Stimulated activated CD4-positive, alpha-beta T cell treated with anti-CD3 and anti-CD28 coated beads, Interleukin-15, amount 100 ng/mL, for 48 hours (primary cell): ENCODE data around the gene TSSC4.

Source experiments
- DNase-seq, 2 donors: peaks; one replicate each; pipeline ENCODE4 v3.0.0-alpha.2; 2020; ENCODE audit warnings: low read depth in 2 of 2

The TSSC4 gene

GRCh38 chr11:2369320-2369719, 31.2 kb upstream of the TSSC4 start:
- DNase-seq, result no peak

DNA sequence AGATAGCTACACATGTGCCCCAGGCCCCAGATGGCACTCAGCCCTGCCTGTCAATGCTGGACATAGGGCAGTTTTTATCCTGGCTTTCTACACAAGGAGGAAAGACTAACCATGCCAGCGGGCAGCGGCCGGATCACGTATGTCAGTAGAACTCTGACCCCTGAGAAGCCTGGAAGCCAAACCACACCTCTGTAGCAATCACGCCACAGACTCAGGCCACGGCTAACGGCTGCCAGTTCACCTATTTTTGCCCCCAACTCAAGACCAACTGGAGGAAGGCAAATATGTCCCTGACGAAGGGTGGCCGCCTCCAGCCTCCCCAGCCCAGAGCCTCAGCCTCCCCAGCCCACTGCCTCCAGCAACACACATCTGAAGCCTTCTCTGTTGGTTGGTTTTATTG, 30.7 kb upstream of the TSSC4 start:
- DNase-seq, result no peak

DNA sequence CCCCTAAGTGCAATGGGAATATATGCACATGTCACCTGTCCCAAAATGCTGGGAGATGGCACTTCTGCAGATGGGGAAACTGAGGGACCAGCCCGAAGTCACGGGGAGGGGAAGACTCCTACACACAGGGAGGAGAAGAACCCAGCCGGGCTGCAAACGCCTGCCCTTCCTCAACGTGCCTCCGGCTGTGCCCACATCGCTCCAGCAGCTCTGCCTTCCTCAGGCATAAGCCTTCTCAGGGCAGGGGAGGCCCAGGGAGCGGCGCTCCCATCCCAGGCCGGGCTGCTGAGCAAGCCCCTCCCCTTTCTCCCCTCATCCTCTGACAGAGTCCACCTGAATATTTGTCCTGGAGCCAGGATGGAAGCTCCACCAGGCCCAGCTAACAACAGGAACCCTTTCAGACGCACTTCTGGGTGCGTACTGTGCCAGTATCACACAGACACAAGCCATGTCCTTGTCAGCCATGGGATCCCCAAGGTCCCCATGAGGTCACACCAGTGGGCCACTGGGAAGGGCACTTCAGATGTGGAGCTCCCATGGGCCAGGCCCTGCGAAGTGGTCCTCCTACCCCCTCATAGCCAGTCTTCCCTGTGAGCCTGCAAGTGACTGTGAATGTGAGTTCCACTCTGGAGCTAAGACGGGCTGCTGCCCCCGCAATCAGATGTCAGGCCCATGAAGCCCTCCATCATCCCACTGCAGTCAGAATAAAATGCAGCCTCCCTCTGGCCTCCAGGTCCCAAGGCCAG, 25.9 kb upstream of the TSSC4 start:
- no peak for DNase-seq

GRCh38 chr11:2375341-2375853, 25.2 kb upstream of the TSSC4 start:
- DNase-seq, result no peak

DNA sequence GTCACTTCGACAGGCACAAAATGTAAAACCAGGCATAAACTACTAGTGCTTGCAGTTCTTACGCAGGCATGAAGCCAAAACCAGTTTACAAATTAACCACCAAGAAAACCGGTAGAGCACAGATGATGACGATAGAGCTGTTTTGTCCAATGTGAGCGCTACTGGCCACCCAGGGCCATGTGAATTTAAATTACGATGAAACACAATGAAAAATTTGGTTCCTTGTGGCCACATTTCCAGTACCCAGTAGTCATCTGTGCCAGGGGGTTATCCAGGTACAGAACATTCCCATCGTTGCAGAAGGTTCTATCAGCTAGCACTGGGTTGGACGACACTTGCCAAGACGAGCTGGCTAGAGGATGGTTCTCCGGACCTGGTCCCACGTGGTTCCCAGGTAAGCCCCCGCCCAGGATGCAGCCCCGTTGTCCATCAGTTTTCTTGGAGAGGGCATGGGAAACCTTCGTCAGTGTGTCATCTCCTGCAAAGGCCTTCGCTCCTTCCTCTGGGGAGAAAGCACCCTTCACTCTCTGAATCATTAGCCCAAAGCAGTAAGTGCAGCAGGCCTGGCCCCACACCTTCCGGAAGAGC, 24.5 kb upstream of the TSSC4 start:
- DNase-seq, result no peak

- DNase-seq, result peak in 1 of 2 donors; percentile 29
Measured at GRCh38 chr11:2376751-2377451, 23.6 kb upstream of the TSSC4 start, which contains the start of gene CD81. Gene CD81 (plus strand): TSS chr11:2377310. CDS start chr11:2377550, 240 bp downstream.

- DNase-seq, result peak in 1 of 2 donors; percentile 45
Measured at GRCh38 chr11:2377511-2378443, 22.8 kb upstream of the TSSC4 start.

DNA sequence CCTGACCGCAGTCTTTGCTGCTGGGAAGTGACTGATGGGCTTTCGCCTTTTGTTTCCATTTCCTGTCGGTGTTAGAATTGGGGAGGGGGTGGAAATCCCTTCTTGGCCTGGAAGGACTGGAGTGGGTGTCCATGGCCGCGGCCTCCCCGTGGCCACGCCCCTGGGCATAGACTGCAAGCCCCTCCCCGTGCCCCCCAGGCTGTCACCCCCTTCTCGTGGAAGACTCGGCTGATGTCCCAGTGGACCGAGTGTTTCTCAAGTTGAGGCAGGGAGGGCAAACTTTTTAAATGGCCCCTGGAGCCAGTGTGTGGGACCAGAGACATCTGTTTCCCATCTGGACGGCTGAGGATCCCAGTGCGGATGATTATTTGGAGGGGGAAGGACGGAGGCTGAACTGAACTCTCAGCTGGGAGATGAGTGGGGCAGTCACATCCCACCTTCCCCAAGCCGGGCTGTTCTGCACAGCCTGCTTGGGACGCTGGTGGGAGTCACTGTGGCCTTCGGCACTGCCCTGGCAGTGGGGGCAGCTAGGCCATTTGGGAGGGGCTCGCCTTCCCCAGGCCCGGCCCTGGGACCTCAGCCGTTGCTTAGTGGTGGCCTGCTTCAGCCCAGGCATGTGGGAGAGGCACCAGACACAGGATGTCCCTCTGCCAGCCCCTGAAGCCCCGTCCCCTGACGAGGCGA, 21.9 kb upstream of the TSSC4 start:
- DNase-seq, result no peak

- DNase-seq, result no peak
Measured at GRCh38 chr11:2379466-2380174, 20.9 kb upstream of the TSSC4 start.

GRCh38 chr11:2380396-2380795, 20.2 kb upstream of the TSSC4 start:
- no peak for DNase-seq

GRCh38 chr11:2380807-2381350, 19.7 kb upstream of the TSSC4 start:
- no peak for DNase-seq

GRCh38 chr11:2381494-2382128, 18.9 kb upstream of the TSSC4 start:
- DNase-seq, result no peak

DNA sequence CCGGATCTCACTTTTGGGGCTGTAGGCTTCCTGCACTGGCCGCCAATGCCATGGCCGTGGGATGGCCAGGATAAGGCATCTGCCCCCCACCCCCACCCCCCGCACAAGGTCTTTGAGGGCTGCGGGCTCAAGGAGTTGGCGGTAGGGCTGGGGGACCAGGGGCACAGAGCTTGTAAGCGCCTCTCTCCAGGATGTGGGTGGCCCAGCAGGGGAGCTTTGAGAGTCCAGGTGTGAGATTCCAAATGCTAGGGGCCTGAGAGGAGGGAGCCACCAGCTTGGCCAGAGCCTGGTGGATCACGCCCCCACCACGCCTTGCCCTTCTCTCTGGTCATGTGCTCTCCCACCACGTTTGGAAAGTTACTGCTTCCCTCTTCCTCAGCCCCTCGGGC, 18.4 kb upstream of the TSSC4 start:
- DNase-seq, result no peak

DNA sequence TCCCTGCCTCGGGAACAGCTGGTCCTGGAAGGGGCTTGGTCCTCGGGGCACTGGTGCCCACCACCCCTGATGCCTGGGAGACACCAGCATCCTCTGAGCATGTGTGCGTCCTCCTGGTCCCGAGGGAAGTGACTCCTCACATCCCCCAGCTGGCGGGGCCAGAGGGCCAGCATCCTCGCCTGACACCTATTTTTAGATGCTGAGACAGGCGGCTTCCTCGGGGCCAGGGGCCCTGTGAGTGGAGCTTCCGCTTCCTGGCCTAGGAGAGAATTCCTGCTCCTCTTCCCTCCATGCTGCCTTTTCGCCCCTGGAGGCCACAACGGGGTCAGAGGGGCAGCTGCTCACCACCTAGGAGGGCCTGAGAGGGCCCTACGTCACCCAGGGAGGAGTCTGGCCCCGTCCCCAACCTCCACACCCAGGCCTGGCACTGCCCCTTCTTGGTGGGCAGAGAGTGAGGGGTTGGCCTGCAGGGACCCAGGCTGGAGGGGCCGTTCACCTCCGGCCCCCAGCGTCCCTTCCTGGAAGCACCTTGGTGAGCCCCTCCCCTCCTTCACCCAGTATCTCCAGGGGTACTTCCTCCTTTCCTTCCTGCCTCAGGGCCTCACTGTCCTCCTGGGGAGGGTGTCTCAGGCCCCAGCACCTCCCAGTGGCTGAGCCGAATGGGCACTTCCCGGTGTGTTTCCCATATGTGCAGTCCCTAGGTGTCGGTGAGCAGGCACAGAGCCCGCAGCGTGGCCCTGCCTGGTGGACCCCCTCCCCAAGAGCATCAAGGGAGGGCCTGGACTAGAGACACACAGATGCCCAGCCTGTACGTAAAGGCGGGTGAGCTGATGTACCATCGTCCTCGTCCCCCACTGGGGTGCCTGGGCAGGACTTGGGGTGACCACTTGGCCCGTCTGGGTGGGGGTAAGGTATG, 17.4 kb upstream of the TSSC4 start:
- no peak for DNase-seq

DNA sequence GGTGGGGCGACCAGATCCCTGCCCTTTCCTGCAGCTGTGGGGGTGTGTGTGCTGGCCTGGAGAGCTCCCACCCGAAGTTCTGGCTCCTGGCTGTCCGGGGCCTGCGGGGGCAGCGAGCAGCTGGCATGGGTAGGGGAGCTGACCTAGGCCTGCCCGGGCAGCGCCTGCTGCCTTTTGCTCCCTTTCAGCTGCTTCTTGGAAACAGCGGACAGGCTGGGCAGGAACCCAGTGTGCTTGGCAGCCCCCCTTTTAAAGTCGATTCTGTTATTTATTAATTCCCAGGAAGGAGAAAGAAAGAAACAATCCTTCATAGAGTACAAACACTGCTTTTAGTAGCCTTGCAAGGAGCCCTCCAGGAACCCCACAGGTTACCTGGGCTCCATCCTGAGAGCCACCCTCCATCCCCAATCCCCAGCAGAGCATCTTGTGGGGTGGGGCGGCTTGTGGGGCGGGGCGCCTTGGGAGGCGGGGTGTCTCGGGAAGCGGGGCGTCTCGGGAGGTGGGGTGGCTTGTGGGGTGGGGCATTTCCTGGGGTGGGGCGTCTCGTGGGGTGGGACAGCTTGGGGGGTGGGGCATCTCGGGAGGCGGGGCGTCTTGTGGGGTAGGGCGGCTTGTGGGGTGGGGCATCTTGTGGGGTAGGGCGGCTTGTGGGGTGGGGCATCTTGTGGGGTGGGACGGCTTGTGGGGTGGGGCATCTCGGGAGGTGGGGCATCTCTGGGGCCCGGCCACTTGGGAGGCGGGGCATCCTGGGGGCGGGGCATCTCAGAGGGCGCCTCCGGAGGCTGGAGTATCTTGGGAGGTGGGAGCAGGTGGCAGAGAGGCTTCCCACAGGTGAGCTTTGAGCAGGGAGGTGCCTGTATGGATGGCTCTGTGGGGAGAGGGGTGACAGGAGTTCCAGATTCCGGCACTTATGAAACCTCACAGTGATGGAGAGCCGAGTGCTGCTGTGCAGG, 16.4 kb upstream of the TSSC4 start:
- no peak for DNase-seq

DNA sequence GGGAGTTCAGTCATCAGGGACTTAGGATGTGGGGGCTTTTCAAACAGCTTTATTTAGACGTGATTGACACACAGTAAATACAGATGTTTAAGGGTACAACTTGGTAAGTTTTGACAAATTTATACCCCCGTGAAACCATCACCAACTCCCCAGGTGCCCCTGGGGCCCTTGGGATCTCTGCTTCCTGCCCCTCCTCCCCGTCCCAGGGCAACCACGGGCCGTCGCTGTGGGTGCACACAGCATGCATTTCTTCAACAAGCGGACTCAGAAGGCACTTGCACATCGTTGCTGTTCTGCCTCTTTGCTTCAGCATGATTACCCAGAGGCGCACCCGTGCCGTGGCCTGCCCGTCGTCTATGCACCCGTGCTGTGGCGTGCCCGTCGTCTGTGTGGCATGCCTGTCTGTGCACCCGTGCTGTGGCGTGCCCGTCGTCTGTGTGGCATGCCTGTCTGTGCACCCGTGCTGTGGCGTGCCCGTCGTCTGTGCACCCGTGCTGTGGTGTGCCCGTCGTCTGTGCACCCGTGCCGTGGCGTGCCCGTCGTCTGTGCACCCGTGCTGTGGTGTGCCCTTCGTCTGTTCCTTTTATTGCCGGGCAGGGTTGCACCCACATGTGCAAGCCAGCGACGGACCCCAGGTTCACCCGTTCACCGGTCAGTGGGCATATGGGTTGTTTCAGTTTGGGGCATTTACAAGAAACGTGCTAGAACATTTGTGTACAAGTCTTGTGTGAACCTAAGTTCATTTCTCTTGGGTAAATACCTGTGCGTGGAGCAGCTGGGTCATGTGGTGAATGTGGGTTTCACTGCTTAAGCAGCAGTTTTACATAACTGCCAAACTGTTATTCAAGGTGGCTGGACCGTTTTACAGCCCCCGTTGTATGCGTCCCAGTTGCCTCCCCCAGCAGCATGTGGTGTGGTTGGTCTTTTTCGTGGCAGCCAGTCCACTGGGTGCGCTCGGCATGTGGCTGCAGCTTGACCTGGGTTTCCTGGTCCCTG, 15.1 kb upstream of the TSSC4 start:
- DNase-seq, result no peak
